GM21786 (cell line): ENCODE results near the gene PTPN14.
"Not testable (repeated sequence)": the region's sequence is repeated elsewhere in the genome, so short reads cannot be mapped to it uniquely, and the experiment has no call there.

Experiments
- ATAC-seq: cut with Tn5 transposase; IDR thresholded peaks from one replicate; pipeline ENCODE4 v1.9.1; 2021; ENCODE audit not compliant: unreplicated experiment

The PTPN14 gene

DNA sequence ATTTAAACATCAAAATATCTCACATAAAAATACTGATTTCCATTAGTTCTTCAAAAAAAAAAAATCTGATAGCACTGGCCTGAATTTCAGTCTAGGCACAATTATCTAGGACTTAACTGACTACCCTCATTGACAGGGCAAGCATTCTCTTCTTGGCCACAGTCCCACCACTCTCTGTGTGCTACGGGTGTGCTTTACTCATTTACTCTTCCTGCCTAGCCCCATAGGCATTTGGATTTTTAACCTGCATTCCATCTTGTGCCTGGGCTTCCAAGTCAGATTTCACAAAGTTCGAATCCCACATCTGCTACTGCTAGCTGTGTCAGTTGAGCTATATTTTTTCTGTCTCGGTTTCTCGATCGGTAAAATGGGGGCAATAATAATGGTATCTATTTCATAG lies 38.0 kb downstream of the PTPN14 start:
- no peak for ATAC-seq

- no peak for ATAC-seq
These were observed 39.8 kb downstream of the PTPN14 start for GRCh38 chr1:214511639-214511998.

- no peak for ATAC-seq
These were observed 40.3 kb downstream of the PTPN14 start for GRCh38 chr1:214510914-214511638.

DNA sequence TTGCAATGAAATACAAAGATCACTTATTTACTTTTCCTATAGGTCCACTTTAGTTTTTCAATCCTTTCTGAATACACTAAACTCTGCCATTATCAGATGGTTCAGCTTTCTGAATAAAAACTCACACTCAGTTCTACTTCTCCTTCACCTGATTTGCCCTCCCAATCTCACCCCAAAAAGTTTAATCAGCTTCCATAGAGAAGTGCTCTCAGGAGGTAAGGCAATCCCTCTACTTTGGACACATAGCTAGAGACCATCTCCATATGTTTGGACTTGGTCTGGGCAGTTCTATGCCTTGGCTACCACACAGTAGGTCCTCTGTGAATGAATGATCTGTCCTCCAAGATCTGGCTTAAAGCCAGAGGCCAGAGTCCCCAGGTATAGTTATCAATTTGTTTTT lies 40.9 kb downstream of the PTPN14 start:
- no peak for ATAC-seq

DNA sequence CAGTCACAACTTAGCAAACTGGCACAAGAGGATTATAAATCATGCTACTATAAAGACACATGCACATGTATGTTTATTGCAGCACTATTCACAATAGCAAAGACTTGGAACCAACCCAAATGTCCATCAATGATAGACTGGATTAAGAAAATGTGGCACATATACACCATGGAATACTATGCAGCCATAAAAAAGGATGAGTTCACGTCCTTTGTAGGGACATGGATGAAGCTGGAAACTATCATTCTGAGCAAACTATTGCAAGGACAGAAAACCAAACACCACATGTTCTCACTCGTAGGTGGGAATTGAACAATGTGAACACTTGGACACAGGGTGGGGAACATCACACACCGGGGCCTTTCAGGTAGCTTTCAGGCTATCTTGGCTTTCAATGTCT lies 41.8 kb downstream of the PTPN14 start:
- ATAC-seq: not testable (repeated sequence)

DNA sequence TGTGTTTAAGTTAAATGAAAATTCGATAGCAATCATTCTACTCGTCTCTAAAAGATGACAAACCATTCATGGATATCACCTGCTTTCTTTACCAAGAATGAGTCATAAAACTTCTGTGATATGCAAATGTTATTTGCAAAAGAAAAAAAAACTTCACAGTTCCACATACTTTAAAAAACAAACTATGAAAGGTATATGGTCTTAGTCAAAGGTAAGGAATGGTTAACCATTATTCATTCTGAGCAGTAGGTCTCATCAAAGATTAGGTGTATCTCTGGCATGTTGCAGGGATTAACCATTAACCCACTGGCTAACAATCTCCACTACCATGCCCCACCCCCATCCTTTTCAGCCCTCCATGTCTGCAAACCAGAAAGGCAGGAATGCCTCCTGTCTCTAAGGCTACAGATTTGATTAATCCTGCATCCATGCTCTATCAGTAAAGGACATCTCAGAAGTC lies 44.4 kb downstream of the PTPN14 start:
- peak; percentile 72 for ATAC-seq

- no peak for ATAC-seq
These were observed 46.3 kb downstream of the PTPN14 start for GRCh38 chr1:214505134-214505533.

DNA sequence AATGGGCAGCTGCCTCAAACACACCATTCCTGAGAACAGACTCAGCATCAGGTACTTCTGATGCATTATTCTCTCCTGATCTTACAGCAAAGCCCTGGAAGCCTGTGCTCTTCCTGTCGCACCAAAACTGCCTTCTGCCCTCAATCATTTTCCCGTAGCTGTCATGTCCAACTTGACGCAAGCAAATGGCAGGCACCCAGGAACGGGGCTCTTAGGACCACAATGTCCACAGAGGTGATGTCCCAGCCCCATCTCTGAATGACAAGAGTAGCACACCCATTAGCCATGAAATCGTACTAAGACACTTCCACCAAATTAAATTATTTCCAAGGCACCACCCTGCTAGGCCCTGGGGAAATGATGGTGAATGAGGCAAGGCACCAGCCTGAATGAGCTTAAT lies 47.1 kb downstream of the PTPN14 start:
- ATAC-seq: no peak

DNA sequence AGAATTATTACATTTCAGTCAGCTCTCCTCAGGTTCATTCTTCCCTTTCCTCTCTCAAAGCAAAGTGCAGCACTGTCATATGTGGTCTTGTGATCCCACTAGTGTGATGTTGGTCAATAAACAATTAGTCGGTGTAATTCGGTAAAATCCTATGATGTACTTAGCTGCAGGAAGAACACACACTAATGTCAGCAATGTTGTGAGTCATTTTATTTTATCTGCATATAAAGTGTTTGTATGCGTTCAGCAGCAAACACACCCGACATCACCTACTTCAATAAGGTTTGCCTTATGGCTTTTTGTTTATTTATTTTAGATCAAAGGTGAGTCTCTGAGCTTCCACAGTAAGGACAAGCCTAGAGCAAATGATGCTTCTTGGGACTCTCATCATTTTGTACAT lies 47.8 kb downstream of the PTPN14 start:
- ATAC-seq: no peak

GRCh38 chr1:214500340-214501055 lies 50.9 kb downstream of the PTPN14 start:
- no peak for ATAC-seq

GRCh38 chr1:214499732-214500131 lies 51.7 kb downstream of the PTPN14 start:
- no peak for ATAC-seq

- no peak for ATAC-seq
These were observed 53.4 kb downstream of the PTPN14 start for GRCh38 chr1:214498021-214498420.

- ATAC-seq: no peak
These were observed 55.3 kb downstream of the PTPN14 start for GRCh38 chr1:214496126-214496525.

- no peak for ATAC-seq
These were observed 56.7 kb downstream of the PTPN14 start for GRCh38 chr1:214494706-214495105.

DNA sequence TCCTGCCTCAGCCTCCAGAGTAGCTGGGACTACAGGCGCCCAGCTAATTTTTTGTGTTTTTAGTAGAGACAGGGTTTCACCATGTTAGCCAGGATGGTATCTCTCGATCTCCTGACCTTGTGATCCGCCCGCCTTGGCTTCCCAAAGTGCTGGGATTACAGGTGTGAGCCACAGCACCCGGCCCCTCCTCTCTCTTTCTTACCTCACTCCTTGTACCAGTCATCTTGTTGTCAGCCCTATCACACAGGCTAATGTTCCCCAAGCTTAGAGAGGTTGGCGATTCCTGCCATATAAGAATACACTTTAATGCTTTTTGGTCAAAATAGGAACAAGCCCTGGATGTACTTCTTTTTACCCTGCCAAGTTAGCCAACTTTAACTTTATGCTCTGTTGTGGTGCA lies 57.2 kb downstream of the PTPN14 start:
- ATAC-seq: not testable (repeated sequence)

DNA sequence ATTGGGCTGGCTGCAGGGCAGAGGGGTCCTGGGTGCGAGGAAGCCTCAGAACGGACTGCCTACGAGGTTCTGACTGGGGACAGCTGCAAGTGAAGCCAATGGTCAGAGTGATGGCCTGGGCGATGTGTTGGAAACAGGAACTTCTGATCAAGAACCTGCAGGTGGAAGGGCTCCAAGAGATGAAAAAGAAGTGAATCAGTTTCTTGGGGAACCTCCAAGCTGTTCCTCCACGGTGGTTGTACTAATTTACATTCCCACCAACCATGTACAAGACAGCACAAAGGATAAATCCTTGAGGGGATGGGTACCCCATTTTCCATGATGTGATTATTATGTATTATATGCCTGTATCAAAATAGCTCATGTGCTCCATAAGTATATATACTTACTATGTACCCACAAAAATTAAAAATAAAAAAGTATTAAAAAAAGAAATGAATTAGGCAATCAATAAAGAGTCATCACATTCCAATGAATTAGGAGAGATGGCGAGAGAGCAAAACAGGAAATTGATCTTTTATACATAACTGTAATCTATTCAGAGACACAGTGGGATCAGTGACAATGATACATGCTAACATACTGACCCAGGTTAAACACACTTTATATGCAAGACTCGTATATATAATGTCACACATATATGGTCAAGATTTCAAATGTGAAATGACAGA lies 58.1 kb downstream of the PTPN14 start:
- no peak for ATAC-seq

GRCh38 chr1:214492401-214493075 lies 58.9 kb downstream of the PTPN14 start:
- no peak for ATAC-seq

DNA sequence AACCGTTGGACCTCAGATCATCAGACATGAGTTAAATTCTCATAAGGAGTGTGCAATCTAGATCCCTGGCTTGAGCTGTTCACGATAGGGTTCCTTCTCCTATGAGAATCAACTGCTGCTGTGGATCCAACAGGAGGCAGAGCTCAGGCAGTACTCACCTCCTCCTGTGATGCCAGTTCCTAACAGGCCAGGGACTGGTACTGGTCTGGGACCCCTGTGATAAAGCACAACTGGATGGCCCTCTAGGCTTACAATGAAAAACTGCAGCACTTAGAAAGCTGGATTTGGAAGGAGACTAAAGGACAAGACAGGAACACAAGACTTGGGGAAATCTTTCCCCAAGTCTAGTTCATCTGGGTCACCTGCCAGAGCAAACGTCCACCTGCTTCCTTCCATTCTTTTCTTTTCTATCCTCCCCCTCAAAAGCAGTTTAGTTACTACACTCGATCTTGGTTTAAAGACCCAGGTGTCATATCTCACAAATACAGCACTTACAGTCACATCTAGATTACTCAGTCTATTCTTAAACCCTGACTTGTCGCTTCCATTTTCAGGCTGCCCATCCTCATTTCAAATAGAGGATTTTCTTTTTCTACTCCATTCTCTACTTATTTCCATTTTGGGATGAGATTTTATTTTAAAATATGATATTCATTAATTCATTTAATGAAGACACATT lies 59.8 kb downstream of the PTPN14 start:
- ATAC-seq: no peak

- no peak for ATAC-seq
These were observed 66.3 kb downstream of the PTPN14 start for GRCh38 chr1:214485151-214485550.

GRCh38 chr1:214483180-214483579 lies 68.2 kb downstream of the PTPN14 start:
- not testable (repeated sequence) for ATAC-seq
